Subcutaneous adipose tissue (tissue), 4 donors: ENCODE results near the gene GPC3. TPM values are rescaled to one million over a fixed set of nuclear protein-coding genes. Genes with fewer than 3 reads are reported as not detected.

Experiments used
- CTCF ChIP-seq: fragments of 450-650 bp; IDR thresholded peaks from one replicate; pipeline ENCODE4 v1.5.1; 2016; ENCODE audit warnings: low read depth, mild to moderate bottlenecking, control low read depth, antibody characterized with exemption, moderate library complexity
- total RNA-seq, 4 donors: library from RNA; depleted of rRNA; stranded (reverse); fragments of >200 nt; gene quantifications; one replicate each; pipeline ENCODE4 v1.1.0, GENCODE V29; 2016

The GPC3 gene
- total RNA-seq, 4 donors from 2014 or later: 61.8 to 142 (median 84.5) TPM

DNA sequence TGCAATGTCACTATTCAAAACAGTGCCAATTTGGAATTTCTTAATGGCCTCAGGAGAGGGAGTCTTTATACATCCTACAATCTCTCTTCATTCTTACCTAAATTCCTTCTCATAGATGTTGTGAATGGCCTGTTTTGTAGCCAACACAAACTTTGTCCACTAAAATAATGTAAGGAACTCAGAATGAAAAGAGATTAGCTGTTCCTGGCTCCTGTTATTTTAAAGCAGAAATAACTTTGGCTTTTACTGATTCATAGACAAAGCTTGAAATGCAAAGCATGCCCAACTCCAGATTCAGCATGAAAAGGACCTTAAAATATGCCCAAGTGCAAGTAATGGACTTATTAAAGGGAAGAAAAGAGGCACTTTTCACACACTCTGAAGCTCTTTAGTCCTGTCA is 424.1 kb downstream of the GPC3 start:
- TF ChIP-seq CTCF: no peak

DNA sequence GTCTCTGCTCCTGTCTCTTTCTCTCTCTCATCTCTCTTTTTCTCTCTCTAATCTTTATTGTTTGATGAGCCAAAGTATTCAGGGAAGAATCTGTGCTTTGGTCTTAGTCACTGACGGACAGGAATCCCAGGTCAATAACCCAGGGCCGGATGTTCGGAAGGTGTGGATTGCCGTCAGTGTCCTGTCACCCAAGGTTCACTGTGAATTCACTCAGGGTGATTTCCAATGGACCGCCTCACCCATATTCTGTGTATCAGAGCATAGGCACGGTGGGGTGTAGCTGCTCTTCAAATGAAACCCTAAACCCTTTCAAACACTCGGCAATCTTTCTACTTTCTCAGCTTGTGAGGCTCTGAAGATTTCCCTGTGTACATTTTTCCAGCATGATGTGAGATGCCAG is 425.5 kb downstream of the GPC3 start:
- no peak for TF ChIP-seq CTCF

- TF ChIP-seq CTCF: no peak
Observed at GRCh38 chrX:133555782-133556458, 429.5 kb downstream of the GPC3 start.

DNA sequence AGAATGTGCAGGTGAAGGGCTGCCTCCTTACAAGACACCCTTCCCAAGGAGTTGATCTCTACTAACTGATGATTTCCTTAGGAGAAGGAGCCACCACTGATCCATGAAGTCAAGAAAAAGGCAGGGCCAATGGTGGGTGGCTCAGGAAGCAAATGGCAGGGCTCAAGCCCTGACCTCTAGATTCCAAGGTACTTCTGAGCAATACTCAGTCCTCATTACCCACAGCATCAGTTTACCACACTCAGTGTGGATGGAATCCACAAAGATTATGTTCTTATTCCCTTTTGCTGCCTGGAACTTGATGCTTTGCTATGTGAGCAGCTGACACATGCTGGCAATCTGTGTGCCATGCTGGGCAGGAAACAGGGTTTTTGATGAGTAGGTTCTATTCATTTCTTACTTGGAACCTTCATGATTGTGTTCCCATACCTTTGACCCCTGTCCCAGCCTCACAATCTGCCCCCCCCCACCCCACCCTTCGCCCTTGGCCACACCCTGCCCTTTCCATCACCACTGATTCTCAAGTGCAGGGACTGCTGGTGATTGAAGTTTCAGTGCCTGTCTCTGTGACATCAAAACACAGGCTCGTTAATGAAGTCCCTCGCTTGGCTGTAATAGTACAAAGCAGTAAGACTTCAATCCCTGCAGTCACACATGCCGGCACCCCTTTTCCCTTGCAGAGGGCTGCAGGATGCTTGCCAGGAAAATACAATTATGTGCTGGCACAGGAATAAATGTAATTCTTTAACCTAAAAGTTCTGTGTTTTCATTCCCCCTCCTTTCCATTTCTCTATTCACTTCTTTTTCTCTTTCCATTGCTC is 434.5 kb downstream of the GPC3 start:
- no peak for TF ChIP-seq CTCF

- TF ChIP-seq CTCF: no peak
Observed at GRCh38 chrX:133549295-133549933, 436.0 kb downstream of the GPC3 start.

DNA sequence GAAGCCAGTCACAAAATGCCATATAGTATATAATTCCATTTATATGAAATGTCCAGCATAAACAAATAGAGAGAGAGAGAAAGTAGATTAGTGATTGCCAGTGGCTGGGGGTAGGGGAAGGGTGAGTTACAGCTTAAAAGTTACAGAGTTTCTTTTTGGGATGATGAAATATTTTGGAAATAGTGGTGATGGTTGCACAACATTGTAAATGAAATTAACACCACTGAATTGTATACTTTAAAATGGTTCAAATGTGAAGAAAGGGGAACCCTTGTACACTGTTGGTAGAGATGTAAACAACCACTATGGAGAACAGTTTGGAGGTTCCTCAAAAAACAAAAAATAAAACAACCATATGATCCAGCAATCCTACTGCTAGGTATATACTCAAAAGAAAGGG is 439.0 kb downstream of the GPC3 start:
- no peak for TF ChIP-seq CTCF

DNA sequence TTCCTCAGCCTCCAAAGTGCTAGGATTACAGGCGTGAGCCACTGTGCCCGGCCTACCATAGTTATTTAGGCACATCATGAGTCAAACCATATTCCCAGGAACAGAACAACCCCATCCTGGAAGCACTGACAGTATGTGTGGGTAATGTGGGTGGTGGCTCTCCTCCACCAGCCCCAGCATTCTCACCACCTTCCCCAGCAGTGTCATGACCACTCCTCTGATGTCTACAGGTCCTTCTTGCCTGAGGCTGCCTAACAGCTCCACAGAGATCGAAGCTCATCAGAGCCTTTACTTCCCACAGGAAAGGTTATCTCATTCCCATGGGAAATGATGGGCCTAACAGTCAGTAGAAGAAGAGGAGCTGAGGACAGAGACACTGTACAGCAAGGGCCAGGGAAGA is 440.6 kb downstream of the GPC3 start:
- TF ChIP-seq CTCF: no peak
